HL-60 (cell line): ENCODE measurements around the gene MAGEB3.

ENCODE experiments used
- DNase-seq, 2 experiments: peaks; one replicate each; pipeline ENCODE4 v3.0.0-alpha.2; 2010 to 2020; ENCODE audit warnings: low read depth in 1 of 2, low spot score in 1 of 2
- H3K27ac ChIP-seq: fragments of 250-450 bp; sonication (Bioruptor Pico); replicated peaks from 2 replicates; pipeline ENCODE4 v1.5.1; 2020; ENCODE audit warnings: mild to moderate bottlenecking, moderate library complexity
- H3K27me3 ChIP-seq: fragments of 250-450 bp; sonication (Bioruptor Pico); 2 replicates; pipeline ENCODE4 v1.5.1; 2021; ENCODE audit warnings: mild to moderate bottlenecking, moderate library complexity; ENCODE audit not compliant: insufficient read depth, poor library complexity, severe bottlenecking
- H3K4me3 ChIP-seq: replicated peaks from 2 replicates; pipeline ENCODE4 v1.5.1; 2011; ENCODE audit warnings: mild to moderate bottlenecking, control low read depth, low read length; ENCODE audit not compliant: insufficient read depth
- CTCF ChIP-seq: IDR thresholded peaks from one replicate; pipeline ENCODE4 v1.5.1; 2011; ENCODE audit warnings: low read length, control low read depth, inconsistent platforms; ENCODE audit not compliant: insufficient read depth
- GABPA ChIP-seq: IDR thresholded peaks from 2 replicates; pipeline ENCODE4 v1.6.1; 2012; ENCODE audit warnings: low read depth
- POLR2AphosphoS5 ChIP-seq: IDR thresholded peaks from 2 replicates; pipeline ENCODE4 v1.6.1; 2012; ENCODE audit warnings: low read depth
- REST ChIP-seq: IDR thresholded peaks from 2 replicates; pipeline ENCODE4 v1.6.1; 2012; ENCODE audit warnings: low read depth; ENCODE audit not compliant: insufficient replicate concordance
- SPI1 ChIP-seq: IDR thresholded peaks from 2 replicates; pipeline ENCODE4 v1.6.1; 2012; ENCODE audit warnings: low read depth, mild to moderate bottlenecking, borderline replicate concordance

The MAGEB3 gene

GRCh38 chrX:30259927-30260326 lies 29.5 kb downstream of the MAGEB3 start:
- H3K27me3 ChIP-seq = no peaks in the 10 kb centered on the region
- DNase-seq = no peak
- H3K27ac ChIP-seq = no peak overlapping the region
- TF ChIP-seq GABPA = no peak
- TF ChIP-seq CTCF = no peak
- no peak for TF ChIP-seq REST
- no peak overlapping the region for H3K4me3 ChIP-seq

- TF ChIP-seq REST (no peak), POLR2AphosphoS5 (no peak), GABPA (no peak), SPI1 (no peak), CTCF (no peak)
- DNase-seq = no peak
These were observed 30.6 kb downstream of the MAGEB3 start for GRCh38 chrX:30261012-30261411.

GRCh38 chrX:30262763-30263162 lies 32.3 kb downstream of the MAGEB3 start:
- no peaks in the 10 kb centered on the region for H3K27me3 ChIP-seq
- no peak for DNase-seq
- TF ChIP-seq SPI1 (no peak), CTCF (no peak), GABPA (no peak), POLR2AphosphoS5 (no peak), REST (no peak)
- H3K4me3 ChIP-seq = no peak overlapping the region
- H3K27ac ChIP-seq = no peak overlapping the region

More at GRCh38 chrX:30261012-30261411, 30.6 kb downstream of the MAGEB3 start:
- no peak overlapping the region for H3K27ac ChIP-seq
- no peaks in the 10 kb centered on the region for H3K27me3 ChIP-seq
- no peak overlapping the region for H3K4me3 ChIP-seq
